Retinal pigment epithelial cell (primary cell): Measurements from ENCODE around the gene CADPS.

Source experiments
- DNase-seq: peaks from one replicate; pipeline ENCODE4 v3.0.0-alpha.2; 2010; ENCODE audit warnings: low read depth
- H3K4me3 ChIP-seq: 2 replicates; pipeline ENCODE4 v1.5.1; 2011; ENCODE audit warnings: mild to moderate bottlenecking, low read length, control low read depth, moderate library complexity
- TF ChIP-seq, protein P1 (sequence below): conservative IDR thresholded peaks from 2 replicates; pipeline ENCODE4 v1.5.1; 2011; ENCODE audit warnings: low read depth, low read length, control low read depth, inconsistent platforms

Gene CADPS

DNA sequence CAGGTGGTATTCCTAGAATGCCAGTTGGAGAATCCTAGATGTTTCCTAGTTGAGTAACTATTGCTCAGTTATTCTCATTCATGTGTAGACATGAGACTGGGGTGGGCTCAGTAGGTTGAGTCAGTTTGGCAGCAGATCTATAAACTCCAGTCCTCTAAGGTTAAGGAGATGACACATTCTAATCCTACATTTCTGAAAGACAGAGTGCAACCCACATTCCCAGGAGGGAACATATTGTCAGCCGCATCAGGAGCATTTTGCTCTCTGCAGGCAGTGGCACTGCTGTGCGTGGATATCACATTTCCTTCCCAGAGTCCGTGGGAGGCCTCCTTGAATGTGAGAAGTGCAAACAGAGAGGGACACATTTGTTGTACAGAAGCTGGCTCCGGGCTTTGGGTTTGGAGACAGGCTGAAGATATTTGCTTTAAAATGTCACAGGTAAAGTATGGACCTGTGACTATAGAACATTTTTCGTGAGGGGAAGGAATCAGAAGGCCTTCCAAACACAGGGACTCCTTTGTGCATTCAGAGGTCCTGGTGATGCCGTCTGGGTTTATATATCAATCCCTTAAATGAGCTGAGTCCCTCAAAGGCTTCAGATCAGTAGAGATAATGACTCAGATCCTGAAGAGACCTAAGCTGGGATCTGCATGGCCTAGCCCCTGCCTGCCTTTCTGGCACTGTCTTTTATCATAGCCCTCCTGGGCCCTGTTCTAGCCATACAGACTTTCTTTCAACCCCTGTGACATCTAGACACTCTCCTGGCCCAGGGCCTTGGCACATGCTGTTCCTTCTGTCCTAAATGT is 156.5 kb downstream of the CADPS start:
- no peak for DNase-seq
- H3K4me3 ChIP-seq, result no peak overlapping the region
- TF ChIP-seq, protein P1, sequence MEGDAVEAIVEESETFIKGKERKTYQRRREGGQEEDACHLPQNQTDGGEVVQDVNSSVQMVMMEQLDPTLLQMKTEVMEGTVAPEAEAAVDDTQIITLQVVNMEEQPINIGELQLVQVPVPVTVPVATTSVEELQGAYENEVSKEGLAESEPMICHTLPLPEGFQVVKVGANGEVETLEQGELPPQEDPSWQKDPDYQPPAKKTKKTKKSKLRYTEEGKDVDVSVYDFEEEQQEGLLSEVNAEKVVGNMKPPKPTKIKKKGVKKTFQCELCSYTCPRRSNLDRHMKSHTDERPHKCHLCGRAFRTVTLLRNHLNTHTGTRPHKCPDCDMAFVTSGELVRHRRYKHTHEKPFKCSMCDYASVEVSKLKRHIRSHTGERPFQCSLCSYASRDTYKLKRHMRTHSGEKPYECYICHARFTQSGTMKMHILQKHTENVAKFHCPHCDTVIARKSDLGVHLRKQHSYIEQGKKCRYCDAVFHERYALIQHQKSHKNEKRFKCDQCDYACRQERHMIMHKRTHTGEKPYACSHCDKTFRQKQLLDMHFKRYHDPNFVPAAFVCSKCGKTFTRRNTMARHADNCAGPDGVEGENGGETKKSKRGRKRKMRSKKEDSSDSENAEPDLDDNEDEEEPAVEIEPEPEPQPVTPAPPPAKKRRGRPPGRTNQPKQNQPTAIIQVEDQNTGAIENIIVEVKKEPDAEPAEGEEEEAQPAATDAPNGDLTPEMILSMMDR, result no peak

DNA sequence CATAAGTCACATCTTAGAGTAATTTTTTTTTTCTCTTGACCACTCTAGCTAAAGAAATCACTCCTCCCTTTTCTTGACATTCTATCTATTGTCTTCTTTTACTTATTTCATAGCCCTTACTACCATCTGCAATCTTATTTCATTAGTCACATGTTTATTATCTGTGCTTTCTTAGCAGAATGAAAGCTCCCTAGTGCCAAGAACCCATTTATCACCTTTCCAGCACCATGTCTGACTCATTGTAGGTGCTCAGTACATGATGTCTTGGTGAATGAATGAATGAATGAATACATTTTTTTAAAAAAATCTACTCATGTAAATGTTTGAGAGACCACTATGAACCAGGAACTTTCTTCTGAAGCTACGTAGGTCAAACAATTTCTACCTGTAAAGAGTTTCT is 157.2 kb downstream of the CADPS start:
- no peak overlapping the region for H3K4me3 ChIP-seq
- TF ChIP-seq, protein P1, result no peak
- DNase-seq, result no peak

DNA sequence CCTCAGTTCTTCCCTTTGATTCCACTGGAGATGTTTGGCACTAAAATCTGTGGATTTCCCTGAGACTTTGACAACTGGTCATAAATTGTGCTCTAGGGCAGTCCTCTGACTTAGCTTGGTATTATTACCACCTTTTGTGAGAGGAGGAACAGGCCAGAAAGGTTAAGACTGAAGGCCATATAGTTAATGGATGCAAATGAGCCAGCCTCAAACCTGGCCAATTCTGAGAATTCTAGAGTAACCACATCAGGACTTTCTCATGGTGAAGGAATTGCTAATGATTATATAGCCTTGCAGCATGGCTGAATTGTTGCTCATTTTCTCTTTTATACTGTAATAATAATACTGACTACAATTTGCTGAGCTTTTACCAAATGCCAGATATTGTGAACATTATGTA is 162.5 kb downstream of the CADPS start:
- TF ChIP-seq, protein P1, result no peak
- no peak for DNase-seq
- no peak overlapping the region for H3K4me3 ChIP-seq

DNA sequence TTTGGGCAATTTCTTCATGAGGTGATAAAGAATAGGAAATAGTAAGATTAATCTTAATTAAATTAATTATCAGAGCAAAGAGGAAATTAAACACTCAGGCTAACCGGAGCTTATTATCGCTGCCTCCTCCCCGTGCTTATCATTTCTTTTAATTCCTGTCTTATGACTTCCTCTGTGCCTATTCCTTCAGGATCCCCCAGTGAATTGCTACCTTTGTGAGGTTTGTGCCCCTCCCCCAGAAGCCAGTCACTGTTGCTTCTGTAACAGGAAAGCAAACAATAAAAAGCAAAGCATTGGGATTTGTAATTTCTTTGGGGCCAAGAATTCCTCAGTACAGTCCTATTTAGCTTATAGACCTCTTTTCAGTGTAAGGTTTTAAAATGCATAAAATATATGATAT is 164.5 kb downstream of the CADPS start:
- H3K4me3 ChIP-seq, result no peak overlapping the region
- TF ChIP-seq, protein P1, result no peak
- no peak for DNase-seq

DNA sequence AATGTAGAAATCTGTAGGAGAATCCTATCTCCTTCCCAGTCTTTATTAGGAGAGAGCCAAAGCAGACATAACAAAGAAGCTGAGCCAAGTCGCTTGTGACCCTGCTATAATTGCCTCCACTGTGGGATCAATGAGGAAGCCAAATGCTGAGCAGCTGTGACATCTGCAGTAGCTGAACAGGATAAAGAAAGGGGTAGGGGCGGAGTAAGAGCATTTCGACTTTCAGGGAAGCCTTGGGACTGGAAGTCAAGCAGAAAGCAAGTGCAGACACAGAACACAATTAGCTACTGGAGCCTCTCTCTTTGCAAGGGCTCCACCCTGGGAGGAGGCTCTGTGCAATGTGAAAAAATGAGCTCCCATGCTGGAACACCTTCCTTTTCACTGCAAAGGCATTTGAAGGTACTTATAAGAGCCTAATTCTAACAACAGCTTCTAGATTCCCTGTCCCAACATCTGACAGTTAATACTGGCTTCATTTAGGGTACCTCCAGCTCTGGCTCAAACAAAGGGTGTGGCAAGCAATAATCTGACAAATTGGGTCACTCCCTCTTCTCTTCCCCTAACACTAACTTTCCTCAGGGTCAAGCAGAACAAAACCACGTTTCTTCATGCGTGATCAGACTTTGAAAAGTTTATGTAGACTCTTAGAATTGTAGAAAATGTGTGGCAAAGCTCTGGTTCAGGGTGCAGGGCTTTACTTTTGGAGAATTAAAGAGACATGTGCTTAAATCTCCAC is 166.4 kb downstream of the CADPS start:
- DNase-seq, result no peak
- TF ChIP-seq, protein P1, result no peak
- H3K4me3 ChIP-seq, result no peak overlapping the region

DNA sequence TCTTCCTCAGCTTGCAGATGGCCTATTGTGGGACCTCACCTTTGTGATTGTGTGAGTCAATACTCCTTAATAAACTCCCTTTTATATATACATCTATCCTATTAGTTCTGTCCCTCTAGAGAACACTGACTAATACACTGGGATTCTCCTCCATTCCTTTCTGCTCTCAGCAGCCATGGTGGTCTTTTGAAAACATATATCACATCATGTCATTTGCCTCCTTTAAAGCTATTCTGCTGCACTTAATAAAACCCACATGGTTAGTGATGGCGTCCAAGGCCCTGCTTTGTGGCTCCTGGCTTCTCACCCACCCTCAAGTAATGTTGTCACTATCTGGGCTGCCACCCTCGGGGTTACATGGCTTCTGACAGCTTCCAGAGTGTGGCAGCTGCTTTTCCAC is 169.5 kb downstream of the CADPS start:
- H3K4me3 ChIP-seq, result no peak overlapping the region
- no peak for DNase-seq
- TF ChIP-seq, protein P1, result no peak
